Measurements from ENCODE around the gene RDH8.

GRCh38 chr19:10037809-10038208 lies 24.5 kb downstream of the RDH8 start:
- TF ChIP-seq, protein P1, sequence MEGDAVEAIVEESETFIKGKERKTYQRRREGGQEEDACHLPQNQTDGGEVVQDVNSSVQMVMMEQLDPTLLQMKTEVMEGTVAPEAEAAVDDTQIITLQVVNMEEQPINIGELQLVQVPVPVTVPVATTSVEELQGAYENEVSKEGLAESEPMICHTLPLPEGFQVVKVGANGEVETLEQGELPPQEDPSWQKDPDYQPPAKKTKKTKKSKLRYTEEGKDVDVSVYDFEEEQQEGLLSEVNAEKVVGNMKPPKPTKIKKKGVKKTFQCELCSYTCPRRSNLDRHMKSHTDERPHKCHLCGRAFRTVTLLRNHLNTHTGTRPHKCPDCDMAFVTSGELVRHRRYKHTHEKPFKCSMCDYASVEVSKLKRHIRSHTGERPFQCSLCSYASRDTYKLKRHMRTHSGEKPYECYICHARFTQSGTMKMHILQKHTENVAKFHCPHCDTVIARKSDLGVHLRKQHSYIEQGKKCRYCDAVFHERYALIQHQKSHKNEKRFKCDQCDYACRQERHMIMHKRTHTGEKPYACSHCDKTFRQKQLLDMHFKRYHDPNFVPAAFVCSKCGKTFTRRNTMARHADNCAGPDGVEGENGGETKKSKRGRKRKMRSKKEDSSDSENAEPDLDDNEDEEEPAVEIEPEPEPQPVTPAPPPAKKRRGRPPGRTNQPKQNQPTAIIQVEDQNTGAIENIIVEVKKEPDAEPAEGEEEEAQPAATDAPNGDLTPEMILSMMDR (conservative IDR thresholded peaks at IDR 0.05 in 1 of 2, IDR thresholded peaks at IDR 0.05 in 1 of 2; ENCODE audit: low read depth in 1 of 2, low read length in 2 of 2), result no peak
- TF ChIP-seq EZH2 (IDR thresholded peaks at IDR 0.05; ENCODE audit: low read length, missing control alignments), result no peak

Measured in fibroblast of lung (primary cell).